ENCODE data around the gene TATDN2. TPM values are rescaled to one million over a fixed set of nuclear protein-coding genes. Genes with fewer than 3 reads are reported as not detected.

Gene TATDN2
- total RNA-seq, 1 donor from 2014 or later, result 34.6 TPM

DNA sequence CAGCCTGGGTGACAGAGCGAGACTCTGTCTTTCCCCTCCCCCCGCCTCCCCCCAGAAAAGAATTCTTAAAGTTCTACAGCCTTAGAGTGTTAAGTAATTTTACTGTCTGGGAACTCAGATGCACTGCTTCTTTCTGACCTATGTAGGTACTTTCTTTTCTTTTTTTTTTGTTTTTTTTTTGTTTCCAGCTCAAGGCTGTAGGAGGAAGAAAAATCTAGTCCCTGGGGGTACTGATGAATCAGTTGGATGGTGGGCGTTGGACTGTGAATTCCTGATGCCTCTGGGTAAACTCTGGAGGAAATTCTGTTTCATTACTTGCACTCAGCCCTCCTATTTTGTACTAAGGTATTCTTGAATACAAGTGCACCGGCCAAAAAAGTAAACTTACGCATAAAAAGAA lies 33.7 kb downstream of the TATDN2 start:
- Mint-ChIP-seq H3K27ac (no peak overlapping the region), H3K36me3 (no peaks in the 10 kb centered on the region), H3K27me3 (no peaks in the 10 kb centered on the region), H3K4me3 (no peak overlapping the region), H3K9me3 (no peaks in the 10 kb centered on the region), H3K4me1 (ENCODE audit: unreplicated experiment) (peaks cover 5% of the 10 kb centered on the region)
- DNase-seq (ENCODE audit: extremely low spot score, unreplicated experiment), result no peak
- TF ChIP-seq, protein P1, sequence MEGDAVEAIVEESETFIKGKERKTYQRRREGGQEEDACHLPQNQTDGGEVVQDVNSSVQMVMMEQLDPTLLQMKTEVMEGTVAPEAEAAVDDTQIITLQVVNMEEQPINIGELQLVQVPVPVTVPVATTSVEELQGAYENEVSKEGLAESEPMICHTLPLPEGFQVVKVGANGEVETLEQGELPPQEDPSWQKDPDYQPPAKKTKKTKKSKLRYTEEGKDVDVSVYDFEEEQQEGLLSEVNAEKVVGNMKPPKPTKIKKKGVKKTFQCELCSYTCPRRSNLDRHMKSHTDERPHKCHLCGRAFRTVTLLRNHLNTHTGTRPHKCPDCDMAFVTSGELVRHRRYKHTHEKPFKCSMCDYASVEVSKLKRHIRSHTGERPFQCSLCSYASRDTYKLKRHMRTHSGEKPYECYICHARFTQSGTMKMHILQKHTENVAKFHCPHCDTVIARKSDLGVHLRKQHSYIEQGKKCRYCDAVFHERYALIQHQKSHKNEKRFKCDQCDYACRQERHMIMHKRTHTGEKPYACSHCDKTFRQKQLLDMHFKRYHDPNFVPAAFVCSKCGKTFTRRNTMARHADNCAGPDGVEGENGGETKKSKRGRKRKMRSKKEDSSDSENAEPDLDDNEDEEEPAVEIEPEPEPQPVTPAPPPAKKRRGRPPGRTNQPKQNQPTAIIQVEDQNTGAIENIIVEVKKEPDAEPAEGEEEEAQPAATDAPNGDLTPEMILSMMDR (conservative IDR thresholded peaks at IDR 0.05), result no peak

DNA sequence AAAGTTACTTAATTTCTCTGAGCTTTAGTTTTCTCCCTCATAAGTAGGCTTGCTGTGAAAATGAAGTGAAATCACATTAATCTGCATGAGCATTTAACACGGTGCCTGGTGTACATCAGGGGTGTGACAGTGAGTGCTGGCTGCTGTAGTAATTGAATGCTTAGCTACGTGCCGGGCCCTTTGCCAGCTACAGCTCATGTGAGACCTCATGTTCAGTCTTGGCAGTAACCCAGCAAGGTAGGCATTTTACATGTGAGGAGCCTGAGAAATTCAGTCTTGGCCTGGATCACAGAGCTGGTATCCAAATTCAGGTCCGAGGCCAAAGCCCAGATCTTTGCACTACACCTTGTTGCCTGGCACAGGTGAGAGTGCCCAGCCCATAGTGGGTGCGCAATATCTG lies 35.4 kb downstream of the TATDN2 start:
- H3K4me1 Mint-ChIP-seq (ENCODE audit: unreplicated experiment), result peaks cover 9% of the 10 kb centered on the region
- TF ChIP-seq, protein P1 (conservative IDR thresholded peaks at IDR 0.05), result no peak
- DNase-seq (ENCODE audit: extremely low spot score, unreplicated experiment), result no peak

DNA sequence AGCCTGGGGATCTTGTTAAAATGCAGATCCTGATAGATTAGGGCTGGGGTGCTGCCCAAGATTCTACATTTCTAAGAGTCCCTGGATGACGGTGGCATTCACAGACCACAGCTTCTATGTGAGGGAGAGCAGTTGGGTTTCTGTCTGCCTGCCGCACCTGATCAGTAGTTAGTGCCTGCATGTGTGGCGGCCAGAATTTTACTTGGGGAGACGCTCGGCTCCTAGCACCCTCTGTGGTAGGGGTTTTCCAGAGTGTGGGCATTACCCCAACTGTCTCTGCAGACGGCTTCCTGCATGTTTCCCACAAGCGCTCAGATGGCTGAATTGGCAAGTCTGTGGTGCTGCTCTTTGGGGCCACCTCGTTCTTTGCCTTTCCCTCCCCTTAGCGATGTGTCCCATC lies 36.2 kb downstream of the TATDN2 start:
- DNase-seq (ENCODE audit: extremely low spot score, unreplicated experiment), result no peak
- no peak overlapping the region for H3K4me3 Mint-ChIP-seq
- H3K9me3 Mint-ChIP-seq, result no peaks in the 10 kb centered on the region
- TF ChIP-seq, protein P1 (conservative IDR thresholded peaks at IDR 0.05), result no peak
- H3K36me3 Mint-ChIP-seq, result no peaks in the 10 kb centered on the region
- H3K27me3 Mint-ChIP-seq, result no peaks in the 10 kb centered on the region
- peaks cover 9% of the 10 kb centered on the region for H3K4me1 Mint-ChIP-seq (ENCODE audit: unreplicated experiment)
- no peak overlapping the region for H3K27ac Mint-ChIP-seq

More for the DNA sequence above, 35.4 kb downstream of the TATDN2 start:
- Mint-ChIP-seq H3K4me3 (no peak overlapping the region), H3K27ac (no peak overlapping the region), H3K9me3 (no peaks in the 10 kb centered on the region), H3K27me3 (no peaks in the 10 kb centered on the region), H3K36me3 (no peaks in the 10 kb centered on the region)

DNA sequence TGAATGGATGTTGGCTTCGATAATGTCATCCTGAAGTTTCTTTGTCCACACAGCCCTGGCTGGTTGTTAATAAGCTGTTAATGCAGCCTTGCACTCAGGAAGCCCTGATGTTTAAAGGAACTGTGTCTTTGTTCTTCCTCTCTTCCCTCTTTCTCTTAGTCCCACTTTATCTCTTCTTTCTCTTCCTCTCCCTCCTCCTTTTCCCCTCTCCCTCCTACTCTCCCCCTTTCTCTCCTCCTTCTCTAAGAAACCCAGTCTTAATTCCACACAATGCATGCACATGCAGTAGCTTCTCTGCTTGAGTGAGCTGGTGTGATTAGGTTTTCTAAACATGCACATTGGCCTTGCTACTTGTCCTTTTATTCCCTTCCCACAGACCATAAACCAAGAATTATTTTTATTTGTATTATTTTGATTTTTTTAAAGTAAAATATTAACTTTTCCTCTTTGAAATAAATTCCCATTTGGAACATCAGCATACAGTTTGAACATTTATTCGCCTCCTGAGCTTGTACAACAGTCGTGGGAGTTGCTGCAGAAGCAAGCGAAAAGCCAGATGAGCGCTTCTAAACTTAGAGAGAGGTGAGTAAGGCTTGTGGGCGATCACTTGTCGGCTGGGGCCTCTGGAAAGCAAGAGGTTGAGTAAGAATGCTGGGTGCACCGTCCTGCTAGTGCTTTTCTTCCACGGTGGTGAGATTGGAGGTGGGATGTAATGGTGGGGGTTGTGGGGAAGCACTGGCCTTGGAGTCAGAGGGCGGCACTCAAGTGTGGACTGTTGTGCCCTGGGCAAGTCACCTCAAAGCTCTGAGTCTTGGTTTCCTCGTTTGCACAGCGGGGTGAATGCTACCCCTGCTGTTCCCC lies 37.2 kb downstream of the TATDN2 start:
- no peak overlapping the region for H3K27ac Mint-ChIP-seq
- no peak overlapping the region for H3K4me3 Mint-ChIP-seq

DNA sequence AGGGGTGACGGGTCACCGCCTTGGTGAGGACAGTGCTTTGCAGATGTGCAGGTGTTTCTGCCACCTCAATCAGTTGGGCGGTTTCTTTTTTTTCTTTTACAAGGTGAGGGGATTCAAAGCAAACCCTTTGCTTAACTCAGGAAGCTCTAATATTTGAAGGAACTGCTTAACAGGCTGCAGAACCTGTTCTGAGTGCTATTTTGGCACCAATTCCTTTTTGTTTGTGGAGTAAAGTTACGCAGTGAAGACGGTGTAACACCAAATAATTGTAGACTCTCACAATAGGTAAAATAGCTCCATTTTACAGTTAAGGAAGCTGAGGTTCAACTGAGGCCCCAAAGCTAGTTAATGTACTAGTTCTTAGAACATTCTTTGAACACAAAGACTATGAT lies 37.9 kb downstream of the TATDN2 start:
- H3K27ac Mint-ChIP-seq, result no peak overlapping the region
- no peak for DNase-seq (ENCODE audit: extremely low spot score, unreplicated experiment)
- H3K27me3 Mint-ChIP-seq, result no peaks in the 10 kb centered on the region
- TF ChIP-seq, protein P1 (conservative IDR thresholded peaks at IDR 0.05), result no peak
- H3K9me3 Mint-ChIP-seq, result no peaks in the 10 kb centered on the region
- H3K4me3 Mint-ChIP-seq, result no peak overlapping the region
- peaks cover 9% of the 10 kb centered on the region for H3K4me1 Mint-ChIP-seq (ENCODE audit: unreplicated experiment)
- H3K36me3 Mint-ChIP-seq, result no peaks in the 10 kb centered on the region

More for the DNA sequence above, 37.2 kb downstream of the TATDN2 start:
- Mint-ChIP-seq H3K4me1 (ENCODE audit: unreplicated experiment) (peaks cover 9% of the 10 kb centered on the region), H3K36me3 (no peaks in the 10 kb centered on the region), H3K9me3 (no peaks in the 10 kb centered on the region), H3K27me3 (no peaks in the 10 kb centered on the region)
- no peak for DNase-seq (ENCODE audit: extremely low spot score, unreplicated experiment)
- TF ChIP-seq, protein P1 (conservative IDR thresholded peaks at IDR 0.05), result no peak

All from type B pancreatic cell (in vitro differentiated cells).